Measurements from ENCODE around the gene DNAH9. TPM values are rescaled to one million over a fixed set of nuclear protein-coding genes. Genes with fewer than 3 reads are reported as not detected.

DNAH9 gene
- total RNA-seq, 1 donor from 2014 or later, result 2.2 TPM

DNA sequence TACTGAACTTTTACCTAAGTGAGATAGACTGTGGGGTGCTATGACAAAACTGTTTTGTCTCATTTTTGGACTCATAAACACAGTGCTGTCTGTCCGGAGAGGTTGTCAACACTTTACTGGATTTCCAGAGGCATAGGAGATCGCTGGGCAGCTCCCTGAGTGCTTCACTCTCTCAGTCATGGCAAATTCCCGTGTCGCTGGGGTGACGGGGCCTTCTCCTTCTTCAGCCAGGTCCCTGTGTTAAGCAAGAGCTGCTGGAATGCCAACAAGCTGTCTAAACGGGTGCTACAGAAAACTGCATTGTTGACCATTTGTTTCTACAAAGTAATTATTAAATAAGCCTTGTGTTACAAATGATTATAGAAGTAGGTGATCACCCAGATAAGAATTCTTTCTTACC lies 141.6 kb downstream of the DNAH9 start:
- no peak for DNase-seq (ENCODE audit: low spot score)

DNA sequence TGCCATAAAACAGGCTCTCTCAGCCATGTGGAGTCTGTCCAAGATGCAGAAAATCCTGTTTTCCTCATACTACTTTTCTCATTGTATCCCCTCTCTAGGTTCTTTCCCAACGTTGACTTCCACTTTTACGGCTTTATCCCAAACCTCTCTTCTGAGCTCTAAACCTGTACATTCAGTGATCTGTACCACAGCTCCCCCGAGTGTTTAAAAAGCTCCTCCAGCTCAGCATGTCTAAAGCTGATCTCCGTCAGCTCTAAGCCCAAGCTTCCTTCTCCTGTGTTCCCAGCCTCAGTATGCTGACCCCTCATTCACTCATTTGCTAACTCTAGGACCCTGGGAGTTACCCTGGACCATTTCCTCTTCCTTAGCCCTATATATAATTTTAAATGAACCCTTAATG lies 144.6 kb downstream of the DNAH9 start:
- no peak for DNase-seq (ENCODE audit: low spot score)

DNA sequence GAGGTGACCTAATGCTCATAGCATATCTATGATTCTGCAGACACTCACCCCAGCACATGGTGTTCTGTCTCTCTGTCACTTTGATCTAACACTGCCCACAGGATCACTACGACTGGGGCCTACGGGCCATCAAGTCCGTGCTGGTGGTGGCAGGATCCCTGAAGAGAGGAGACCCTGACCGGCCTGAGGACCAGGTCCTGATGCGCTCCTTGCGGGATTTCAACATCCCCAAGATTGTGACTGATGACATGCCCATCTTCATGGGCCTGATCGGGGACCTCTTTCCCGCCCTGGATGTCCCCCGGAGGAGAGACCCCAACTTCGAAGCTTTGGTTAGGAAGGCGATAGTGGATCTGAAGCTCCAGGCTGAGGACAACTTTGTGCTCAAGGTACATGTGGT lies 146.4 kb downstream of the DNAH9 start:
- DNase-seq (ENCODE audit: low spot score), result no peak

DNA sequence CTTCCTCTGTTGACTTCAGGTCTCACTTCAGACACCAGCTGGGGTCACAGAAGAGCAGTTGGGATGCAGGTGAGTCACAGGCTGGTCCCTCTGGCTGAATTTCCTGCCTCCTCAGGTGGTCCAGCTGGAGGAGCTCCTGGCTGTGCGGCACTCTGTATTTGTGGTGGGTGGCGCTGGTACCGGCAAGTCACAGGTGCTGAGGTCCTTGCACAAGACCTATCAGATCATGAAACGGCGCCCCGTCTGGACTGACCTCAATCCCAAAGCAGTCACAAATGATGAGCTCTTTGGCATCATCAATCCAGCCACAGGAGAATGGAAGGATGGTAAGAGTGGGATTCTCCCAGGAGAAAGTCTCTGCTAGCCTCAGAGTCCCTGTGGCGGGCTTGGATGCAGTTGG lies 149.2 kb downstream of the DNAH9 start:
- DNase-seq (ENCODE audit: low spot score), result no peak

DNA sequence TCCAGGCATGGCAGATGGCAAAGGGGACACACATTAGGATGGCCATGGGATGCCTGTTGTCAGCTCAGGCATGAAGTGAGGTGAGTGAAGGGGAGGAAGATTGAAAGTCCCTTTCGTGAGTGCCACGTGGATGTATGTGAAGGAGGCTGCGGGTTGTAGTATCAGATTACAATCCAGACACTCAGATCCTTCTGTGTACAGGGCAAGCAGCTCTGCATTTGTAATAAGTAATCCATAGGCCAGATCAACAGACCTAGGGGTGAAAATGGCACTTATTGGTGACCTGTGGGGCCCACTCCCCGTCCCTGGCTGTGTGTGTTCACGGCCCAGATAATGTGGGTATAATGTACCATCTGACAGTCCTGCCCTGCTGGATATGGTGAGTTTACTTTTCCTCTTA lies 159.5 kb downstream of the DNAH9 start:
- no peak for DNase-seq (ENCODE audit: low spot score)

DNA sequence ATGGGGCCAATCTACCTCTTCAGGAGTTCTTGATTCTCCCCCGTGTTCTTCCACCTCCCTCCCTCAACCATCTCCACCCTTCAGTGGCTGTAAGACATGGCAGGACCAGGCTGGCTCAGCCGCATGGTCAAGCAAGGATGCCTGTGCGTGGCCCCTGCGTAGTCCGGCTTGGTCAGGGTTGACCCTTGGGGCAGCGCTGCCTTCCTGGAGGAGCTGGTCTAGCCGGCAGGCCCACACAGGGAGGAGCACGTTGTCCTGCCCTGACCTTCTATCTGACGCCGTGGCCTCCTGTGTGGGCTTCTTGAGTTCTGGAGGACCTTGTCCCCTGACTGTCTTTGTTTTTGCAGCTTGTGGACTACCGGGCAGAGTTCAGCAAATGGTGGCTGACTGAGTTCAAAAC lies 169.8 kb downstream of the DNAH9 start:
- DNase-seq (ENCODE audit: low spot score), result no peak

DNA sequence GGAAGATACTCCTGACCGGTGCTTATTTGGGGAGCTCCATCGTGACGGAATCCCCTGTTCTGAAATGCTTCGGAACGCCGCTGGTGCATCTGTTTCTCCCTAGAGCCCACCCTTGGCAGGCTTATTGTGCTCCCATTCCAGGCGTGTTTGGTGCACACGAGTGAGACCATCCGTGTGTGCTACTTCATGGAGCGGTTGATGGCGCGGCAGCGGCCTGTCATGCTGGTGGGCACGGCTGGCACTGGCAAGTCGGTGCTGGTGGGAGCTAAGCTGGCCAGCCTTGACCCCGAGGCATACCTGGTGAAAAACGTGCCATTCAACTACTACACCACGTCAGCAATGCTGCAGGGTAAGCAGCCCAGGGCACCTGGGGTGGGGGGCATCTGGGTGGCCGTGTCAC lies 170.7 kb downstream of the DNAH9 start:
- no peak for DNase-seq (ENCODE audit: low spot score)

DNA sequence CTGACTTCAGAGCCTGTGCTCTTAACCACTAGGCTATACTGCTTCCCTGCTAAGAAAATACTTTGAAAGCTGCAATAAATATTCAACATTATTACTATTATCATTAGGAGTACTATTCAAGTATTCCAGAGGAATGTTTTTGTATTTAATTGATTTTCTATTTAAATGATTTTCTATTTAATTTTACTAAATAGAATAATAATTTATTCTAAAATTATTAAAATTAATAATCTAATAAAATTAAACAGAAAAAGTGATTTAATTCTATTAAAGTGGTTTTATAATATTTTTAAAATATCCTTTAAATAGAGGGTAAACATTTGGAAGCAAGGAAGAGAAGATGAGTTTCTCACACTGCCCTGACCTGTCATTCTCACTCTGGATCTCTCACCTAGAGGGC lies 173.8 kb downstream of the DNAH9 start:
- no peak for DNase-seq (ENCODE audit: low spot score)

DNA sequence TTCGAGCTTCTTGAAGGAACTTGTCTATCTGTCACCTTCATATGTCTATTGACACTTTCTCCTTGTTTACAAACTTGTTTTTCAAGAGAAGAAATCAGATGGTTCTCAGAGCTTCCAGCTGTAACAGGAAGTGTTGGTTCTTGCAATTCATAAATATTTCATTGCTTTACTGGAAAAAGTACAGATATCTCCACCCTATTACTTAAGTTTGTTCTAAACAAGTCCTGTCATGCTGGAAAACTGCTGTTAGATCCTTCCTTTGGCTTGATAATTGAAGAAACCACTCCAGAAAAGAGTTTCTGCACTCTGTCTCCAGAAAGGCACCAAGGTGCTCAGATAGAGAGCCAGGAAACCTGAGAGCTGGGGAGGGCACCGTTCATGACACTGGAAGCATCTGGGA lies 181.6 kb downstream of the DNAH9 start:
- DNase-seq (ENCODE audit: low spot score), result no peak

DNA sequence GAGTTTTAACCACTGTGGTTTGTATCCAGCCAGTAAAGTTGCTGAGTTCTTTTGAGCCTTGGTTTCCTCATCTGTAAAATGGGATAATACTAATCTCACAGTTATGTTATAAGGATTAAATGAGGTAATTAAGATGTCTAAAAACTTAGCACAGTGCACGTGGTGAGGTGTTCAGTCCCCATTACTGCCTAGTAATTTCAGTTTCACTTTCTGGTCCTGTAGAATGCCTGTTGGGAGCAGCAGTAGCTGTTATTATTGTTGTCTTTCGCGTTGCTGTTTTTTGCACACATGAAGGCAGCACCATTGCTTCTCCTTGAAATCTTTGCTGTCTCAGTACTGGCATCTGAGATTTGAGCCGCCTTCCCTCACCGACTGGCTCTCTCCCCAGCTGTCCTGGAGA lies 182.4 kb downstream of the DNAH9 start:
- no peak for DNase-seq (ENCODE audit: low spot score)

DNA sequence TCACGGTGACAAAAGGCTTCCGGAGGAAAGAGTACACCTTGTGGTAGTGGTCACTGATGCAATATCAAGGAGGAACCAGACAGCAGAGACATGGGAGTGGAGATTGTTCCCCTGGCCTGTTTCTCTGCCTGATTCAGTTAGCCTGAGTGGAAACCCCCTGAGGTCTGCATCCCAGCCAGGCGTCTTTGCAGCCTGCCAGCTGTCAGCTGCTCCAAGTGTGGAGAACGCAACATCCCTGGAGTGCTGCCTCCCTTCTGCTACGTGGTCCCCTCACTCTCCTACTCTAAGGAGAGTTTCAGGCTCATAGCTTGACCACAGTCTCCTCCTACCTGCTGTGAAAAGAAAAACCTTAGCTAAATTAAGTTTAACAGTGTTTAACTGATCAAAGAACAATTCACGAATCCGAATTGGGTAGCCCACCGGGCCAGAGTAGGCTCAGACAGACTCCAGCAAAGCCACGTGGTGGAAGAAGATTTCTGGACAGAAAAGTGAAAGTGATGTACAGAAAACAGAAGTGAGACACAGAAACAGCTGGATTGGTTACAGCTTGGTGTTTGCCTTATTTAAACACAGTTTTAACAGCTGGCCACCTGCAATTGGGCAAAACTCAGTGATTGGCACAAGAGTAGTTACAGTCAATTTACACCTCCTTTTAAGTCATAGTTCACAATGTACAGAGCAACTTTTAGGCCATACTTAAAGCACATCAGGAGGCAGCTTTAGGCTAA lies 188.6 kb downstream of the DNAH9 start:
- no peak for DNase-seq (ENCODE audit: low spot score)

DNA sequence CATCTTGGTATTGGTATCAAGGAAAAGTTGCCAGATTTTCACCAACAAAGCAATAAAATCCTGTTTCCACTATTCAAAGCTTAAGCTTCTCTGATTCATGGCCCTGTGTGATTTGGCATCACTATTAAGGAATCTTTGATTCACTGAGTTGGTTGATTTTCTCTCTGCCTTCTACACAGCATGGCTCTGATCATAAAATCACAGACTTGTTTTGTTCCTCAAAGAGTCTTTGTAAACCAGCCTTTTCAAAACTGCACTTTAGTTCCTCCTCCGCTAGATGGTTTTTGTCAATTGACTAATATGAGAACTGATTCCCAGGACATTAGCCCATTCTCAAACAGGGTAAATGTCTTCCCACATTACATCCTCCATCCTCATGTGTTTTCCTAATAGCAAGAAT lies 197.6 kb downstream of the DNAH9 start:
- DNase-seq (ENCODE audit: low spot score), result no peak

DNA sequence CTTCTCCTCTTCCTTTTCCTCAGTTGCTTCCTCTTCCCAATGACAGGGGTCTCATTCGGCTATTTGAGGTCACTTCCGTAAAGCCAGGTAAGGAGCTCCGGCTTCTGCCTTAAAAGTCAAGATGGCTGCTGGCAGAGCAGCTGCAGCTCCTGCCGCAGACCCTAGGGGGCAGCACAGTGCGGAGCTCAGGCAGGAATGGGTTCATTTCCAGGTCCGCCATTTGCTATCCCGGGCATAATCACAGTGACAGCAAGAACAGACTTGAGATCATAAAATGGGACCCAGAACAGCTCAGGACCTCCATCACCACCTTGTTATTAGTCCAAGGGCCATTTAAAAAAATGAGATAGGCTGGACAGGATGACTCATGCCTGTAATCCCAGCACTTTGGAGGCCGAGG lies 199.5 kb downstream of the DNAH9 start:
- no peak for DNase-seq (ENCODE audit: low spot score)

DNA sequence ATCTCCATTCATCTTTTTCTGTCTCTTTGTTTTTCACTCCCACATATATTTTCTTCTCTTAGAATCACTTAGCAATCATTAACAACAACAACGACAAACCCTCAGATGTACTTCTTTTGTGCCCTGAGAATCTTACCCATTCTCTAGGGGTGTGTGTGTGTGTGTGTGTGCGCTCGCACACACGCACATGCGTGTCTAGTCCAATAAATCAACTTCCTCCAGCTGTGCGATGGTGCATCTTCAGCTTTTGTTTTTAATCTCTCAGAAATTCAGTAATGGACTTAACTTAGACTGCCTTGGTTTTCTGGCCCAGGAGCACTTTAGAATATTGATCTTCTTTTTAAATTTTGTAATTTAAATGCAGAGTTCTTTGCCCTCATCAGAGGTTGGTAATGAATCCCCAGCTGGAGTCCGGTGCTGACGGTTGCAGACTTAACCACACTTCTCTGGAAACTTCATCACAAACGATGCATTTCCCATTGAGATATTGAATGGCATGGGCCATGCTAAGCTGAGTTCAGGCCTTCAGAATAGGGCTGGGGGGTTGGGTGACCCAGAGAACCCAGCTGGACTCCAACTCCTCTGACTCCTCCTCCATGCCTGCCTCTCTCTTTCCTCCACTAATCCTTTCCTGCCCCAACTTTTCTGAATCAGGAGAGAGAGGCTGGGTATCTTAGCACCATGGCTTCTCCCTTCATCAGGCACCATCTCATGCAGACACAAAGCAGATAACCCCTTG lies 205.1 kb downstream of the DNAH9 start:
- DNase-seq (ENCODE audit: low spot score), result no peak

DNA sequence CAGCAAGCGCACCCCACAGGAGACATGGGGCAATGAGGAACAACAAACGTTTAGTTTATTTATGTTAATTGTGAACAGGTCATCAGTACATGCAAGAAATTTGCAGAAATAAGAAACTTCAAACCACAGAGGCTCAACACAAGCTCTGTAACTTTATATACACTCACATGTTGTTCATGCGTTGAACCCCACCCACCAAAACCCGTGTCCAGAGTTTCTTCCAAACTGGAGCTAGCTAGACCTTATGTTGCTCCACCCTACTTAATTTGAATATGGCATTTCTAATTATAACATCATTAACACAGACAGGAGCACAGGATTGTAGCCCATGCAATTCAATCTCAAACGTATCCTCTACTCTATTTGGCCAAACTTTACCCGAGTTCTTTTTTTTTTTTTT lies 206.9 kb downstream of the DNAH9 start:
- no peak for DNase-seq (ENCODE audit: low spot score)

DNA sequence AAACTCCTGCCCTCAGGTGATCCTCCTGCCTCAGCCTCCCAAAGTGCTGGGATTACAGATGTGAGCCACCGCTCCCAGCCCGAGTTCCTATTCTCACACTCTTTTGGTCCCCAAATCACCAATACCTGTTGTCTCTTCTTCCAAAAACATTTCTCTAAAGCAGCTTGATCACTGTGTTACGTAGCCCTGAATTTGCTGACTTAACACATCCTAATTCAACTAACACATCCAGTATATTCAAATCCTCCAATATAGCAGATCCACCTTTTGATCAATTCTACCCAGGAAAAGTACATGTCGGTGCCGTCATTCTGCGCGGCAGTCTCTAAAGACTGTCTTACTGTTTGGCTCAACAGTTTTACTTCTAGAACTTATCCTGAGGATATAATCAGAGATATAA lies 207.7 kb downstream of the DNAH9 start:
- DNase-seq (ENCODE audit: low spot score), result no peak

DNA sequence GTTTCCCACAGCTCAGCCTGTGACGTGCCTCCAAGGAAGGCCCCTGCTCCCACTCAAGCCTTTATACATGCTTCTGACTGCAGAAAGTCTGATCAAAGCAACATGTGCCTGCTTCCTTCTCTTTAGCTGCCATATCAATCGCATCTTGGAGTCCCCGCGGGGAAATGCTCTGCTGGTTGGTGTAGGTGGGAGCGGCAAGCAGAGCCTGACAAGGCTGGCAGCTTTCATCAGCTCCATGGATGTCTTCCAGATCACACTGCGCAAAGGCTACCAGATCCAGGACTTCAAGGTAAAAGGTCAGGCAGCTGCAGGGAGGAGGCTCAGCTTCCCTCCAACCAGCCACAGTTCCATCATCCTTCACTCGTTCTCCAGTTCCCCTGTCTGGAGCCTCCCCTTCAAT lies 209.3 kb downstream of the DNAH9 start:
- no peak for DNase-seq (ENCODE audit: low spot score)

DNA sequence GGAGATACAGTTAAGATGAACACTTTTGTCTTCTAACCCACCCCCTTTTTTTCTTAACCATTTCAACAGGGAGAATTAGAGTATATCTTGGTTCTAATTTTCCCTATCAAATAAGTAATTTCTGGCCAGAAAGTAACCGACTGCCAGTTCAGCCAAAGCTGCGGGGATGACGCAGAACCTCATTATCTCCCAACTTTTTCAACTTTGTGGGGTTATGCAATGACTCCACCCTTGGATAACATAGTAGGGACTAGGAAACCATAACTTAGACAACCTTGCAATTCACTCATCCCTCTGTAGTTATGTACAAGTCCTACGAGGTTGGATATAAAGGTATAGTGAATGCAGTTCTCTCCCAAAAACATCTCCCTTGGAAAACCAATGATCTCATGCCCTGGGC lies 215.0 kb downstream of the DNAH9 start:
- no peak for DNase-seq (ENCODE audit: low spot score)

DNA sequence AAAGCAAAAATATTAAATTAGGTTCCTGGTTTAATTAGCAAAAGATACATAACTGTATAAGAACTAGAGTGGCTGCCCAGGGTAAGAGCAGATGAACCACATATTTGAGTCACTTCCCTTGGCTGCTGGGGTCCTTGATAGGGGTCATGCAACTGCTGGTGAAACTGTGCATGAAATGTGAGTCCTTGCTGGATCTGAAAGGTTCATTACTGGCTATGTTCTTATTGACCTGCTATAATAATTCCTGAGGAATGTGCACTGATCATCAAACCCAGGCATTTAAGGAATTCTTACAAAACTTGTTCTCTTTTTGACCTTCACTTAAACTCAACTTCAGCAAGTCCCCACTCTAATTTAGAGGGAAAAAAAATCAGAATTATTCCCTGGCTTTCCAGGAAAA lies 215.6 kb downstream of the DNAH9 start:
- DNase-seq (ENCODE audit: low spot score), result no peak

DNA sequence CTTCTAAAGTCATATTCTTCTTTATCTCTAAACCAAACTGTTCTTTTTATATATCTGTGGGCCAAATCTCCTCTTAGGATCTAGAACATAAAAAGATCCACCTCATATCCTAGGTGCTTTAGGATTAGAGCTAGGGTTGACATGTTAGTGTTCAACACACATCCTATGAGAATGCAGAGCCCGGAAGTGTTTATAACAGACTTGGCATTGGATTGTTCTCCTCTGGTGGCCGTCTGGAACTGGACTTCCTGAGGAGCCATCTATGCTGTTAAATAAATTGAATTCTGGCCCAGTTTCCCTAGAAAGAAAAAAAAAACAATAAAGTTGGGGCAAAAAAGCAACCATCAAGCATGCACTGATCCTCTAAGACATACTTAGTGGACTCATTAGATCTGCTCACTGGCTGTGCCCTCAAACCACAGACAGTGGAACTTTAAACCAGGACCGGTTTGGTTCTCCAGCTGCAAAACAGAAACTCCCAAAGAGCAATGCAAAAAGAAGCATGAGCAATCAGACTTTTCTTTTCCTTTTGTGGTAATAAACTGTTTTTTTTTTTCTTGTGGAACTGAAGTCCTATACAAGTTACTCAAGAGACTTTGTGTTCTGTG lies 216.5 kb downstream of the DNAH9 start:
- no peak for DNase-seq (ENCODE audit: low spot score)

DNA sequence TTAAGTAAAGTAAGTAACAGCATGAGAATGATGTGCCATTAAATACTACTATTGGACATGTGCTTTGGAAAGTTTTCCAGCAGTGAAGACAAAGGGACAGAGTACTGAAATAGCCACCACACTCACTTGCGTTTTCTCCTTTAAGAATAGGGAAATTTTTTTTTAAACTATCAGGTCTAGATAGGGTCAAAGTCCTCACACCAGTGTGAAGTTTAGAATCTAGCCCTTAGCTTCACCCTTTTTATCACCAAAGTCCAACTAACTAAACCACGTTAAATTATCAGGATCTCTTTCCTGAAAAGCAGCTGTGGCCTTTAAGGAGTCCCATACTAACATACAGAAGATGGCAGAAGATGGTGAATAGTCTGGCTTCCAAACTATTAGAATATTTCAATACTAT lies 218.1 kb downstream of the DNAH9 start:
- DNase-seq (ENCODE audit: low spot score), result no peak

DNA sequence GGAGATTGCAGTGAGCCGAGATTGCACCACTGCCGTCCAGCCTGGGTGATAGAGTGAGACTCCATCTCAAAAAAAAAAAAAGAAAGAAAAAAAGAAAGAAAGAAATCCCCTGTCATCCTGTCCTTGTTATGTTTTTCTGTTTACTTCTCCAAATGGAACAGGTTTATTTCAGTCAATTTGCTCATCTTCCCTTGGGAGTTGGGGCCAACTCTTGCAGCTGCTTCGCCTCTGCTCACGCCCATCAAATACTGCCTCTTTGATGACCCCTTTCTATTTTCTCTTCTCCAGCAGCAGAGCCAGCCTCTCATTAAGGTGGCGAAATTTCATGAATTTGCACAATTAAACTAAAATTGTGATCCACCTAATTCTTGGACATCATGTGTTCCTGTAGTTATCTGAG lies 225.6 kb downstream of the DNAH9 start:
- DNase-seq (ENCODE audit: low spot score), result no peak
